NCI-H2196 (cell line): ENCODE data around the gene CHP1.
"Not testable (repeated sequence)": the region's sequence is repeated elsewhere in the genome, so short reads cannot be mapped to it uniquely, and the experiment has no call there.

Experiments
- DNase-seq: peaks from one replicate; lab custom pipeline; 2025; ENCODE audit not compliant: unreplicated experiment; lab: John Stamatoyannopoulos, UW

The CHP1 gene

GRCh38 chr15:41289953-41290352 lies 58.9 kb downstream of the CHP1 start:
- DNase-seq, result no peak

- no peak for DNase-seq
Observed at GRCh38 chr15:41291065-41291631, 60.1 kb downstream of the CHP1 start.

GRCh38 chr15:41292521-41292920 lies 61.5 kb downstream of the CHP1 start:
- DNase-seq, result no peak

GRCh38 chr15:41301139-41301538 lies 70.1 kb downstream of the CHP1 start:
- not testable (repeated sequence) for DNase-seq

GRCh38 chr15:41301587-41301986 lies 70.5 kb downstream of the CHP1 start:
- no peak for DNase-seq

- no peak for DNase-seq
Observed at GRCh38 chr15:41304149-41304770, 73.2 kb downstream of the CHP1 start.

- no peak for DNase-seq
Observed at GRCh38 chr15:41307679-41308078, 76.6 kb downstream of the CHP1 start.

- no peak for DNase-seq
Observed at GRCh38 chr15:41309226-41309905, 78.3 kb downstream of the CHP1 start.

GRCh38 chr15:41320805-41321330 lies 89.8 kb downstream of the CHP1 start:
- DNase-seq, result not testable (repeated sequence)

- no peak for DNase-seq
Observed at GRCh38 chr15:41323611-41324010, 92.5 kb downstream of the CHP1 start.

- DNase-seq, result no peak
Observed at GRCh38 chr15:41331281-41331680, 100.2 kb downstream of the CHP1 start.
